ENCODE measurements around the gene VASN. TPM values are rescaled to one million over a fixed set of nuclear protein-coding genes. Genes with fewer than 3 reads are reported as not detected.

The VASN gene
- total and polyA plus RNA-seq, 2 donors from 2014 or later: 75.7 to 82.7 TPM

- Histone ChIP-seq H3K27me3 (ENCODE audit: control insufficient read depth, insufficient read depth, low read length) (no peaks in the 10 kb centered on the region), H3K27ac (ENCODE audit: low read depth in 2 of 2, low read length in 2 of 2) (peak overlapping the region; percentile 91 to 92), H3K9ac (ENCODE audit: low read length in 3 of 3) (peak overlapping the region; percentile 33 to 91 (median 85)), H3K9me3 (ENCODE audit: control insufficient read depth in 2 of 3, insufficient read depth in 1 of 3, low read length in 3 of 3) (no peaks in the 10 kb centered on the region), H3K4me3 (ENCODE audit: low read length in 3 of 3) (peak overlapping the region; percentile 67 to 94 (median 83)), H3K36me3 (ENCODE audit: control insufficient read depth in 2 of 3, insufficient read depth in 3 of 3, low read length in 3 of 3) (no peaks in the 10 kb centered on the region), H3K4me1 (ENCODE audit: control insufficient read depth in 2 of 3, insufficient read depth in 2 of 3, low read depth in 1 of 3, low read length in 3 of 3) (peaks cover 0 to 34% (median 32%) of the 10 kb centered on the region in 3 donors)
- peak in 3 of 5 donors; percentile 46 to 76 (median 64) for DNase-seq
- FAIRE-seq: no peak
- intact Hi-C loops (cut with DNase I): no loop called here
- TF ChIP-seq CTCF (IDR thresholded peaks at IDR 0.05; ENCODE audit: borderline replicate concordance, extremely low read depth, insufficient read depth): no peak
These were observed 441 bp downstream of the VASN start for GRCh38 chr16:4372001-4372577.

GRCh38 chr16:4372578-4373355 is 1.1 kb downstream of the VASN start:
- Histone ChIP-seq H3K27me3 (ENCODE audit: control insufficient read depth, insufficient read depth, low read length) (no peaks in the 10 kb centered on the region), H3K36me3 (ENCODE audit: control insufficient read depth in 2 of 3, insufficient read depth in 3 of 3, low read length in 3 of 3) (no peaks in the 10 kb centered on the region), H3K4me3 (ENCODE audit: low read length in 3 of 3) (peak overlapping the region; percentile 67 to 94 (median 83)), H3K9ac (ENCODE audit: low read length in 3 of 3) (peak overlapping the region; percentile 33 to 91 (median 85)), H3K27ac (ENCODE audit: low read depth in 2 of 2, low read length in 2 of 2) (peak overlapping the region; percentile 91 to 92), H3K4me1 (ENCODE audit: control insufficient read depth in 2 of 3, insufficient read depth in 2 of 3, low read depth in 1 of 3, low read length in 3 of 3) (peaks cover 0 to 39% (median 36%) of the 10 kb centered on the region in 3 donors), H3K9me3 (ENCODE audit: control insufficient read depth in 2 of 3, insufficient read depth in 1 of 3, low read length in 3 of 3) (no peaks in the 10 kb centered on the region)
- TF ChIP-seq CTCF (IDR thresholded peaks at IDR 0.05; ENCODE audit: borderline replicate concordance, extremely low read depth, insufficient read depth): no peak
- DNase-seq: no peak
- FAIRE-seq: no peak
- intact Hi-C loops (cut with DNase I): no loop called here

- Histone ChIP-seq H3K9ac (ENCODE audit: low read length in 3 of 3) (peak overlapping the region in 2 of 3 donors; percentile 12 to 91), H3K27me3 (ENCODE audit: control insufficient read depth, insufficient read depth, low read length) (no peaks in the 10 kb centered on the region), H3K36me3 (ENCODE audit: control insufficient read depth in 2 of 3, insufficient read depth in 3 of 3, low read length in 3 of 3) (no peaks in the 10 kb centered on the region), H3K4me3 (ENCODE audit: low read length in 3 of 3) (peak overlapping the region; percentile 67 to 94 (median 83)), H3K9me3 (ENCODE audit: control insufficient read depth in 2 of 3, insufficient read depth in 1 of 3, low read length in 3 of 3) (no peaks in the 10 kb centered on the region), H3K27ac (ENCODE audit: low read depth in 2 of 2, low read length in 2 of 2) (peak overlapping the region; percentile 91 to 92), H3K4me1 (ENCODE audit: control insufficient read depth in 2 of 3, insufficient read depth in 2 of 3, low read depth in 1 of 3, low read length in 3 of 3) (peaks cover 0 to 45% (median 42%) of the 10 kb centered on the region in 3 donors)
- no peak for TF ChIP-seq CTCF (IDR thresholded peaks at IDR 0.05; ENCODE audit: borderline replicate concordance, extremely low read depth, insufficient read depth)
- intact Hi-C loops (cut with DNase I): no loop called here
- FAIRE-seq (no peak), DNase-seq (no peak)
These were observed 1.8 kb downstream of the VASN start for GRCh38 chr16:4373356-4373908.
